HCT116 (cell line): ENCODE data around the gene CKB. TPM values are rescaled to one million over a fixed set of nuclear protein-coding genes. Genes with fewer than 3 reads are reported as not detected.

Experiments used
- ATAC-seq: fragments of 200-7000 bp; cut with Tn5 transposase; 2 replicates; pipeline ENCODE4 v1.9.1; 2020; ENCODE audit warnings: mild to moderate bottlenecking, moderate library complexity
- BruUV-seq: library from RNA; stranded (reverse); fragments of 400-500 nt; replicated peaks from 2 replicates; lab custom pipeline; 2021; lab: Mats Ljungman, UMichigan
- CTCF ChIA-PET: fragments of 300-600 bp; sonication (Branson Sonifier 250); formaldehyde crosslinking; loops from one replicate; lab custom pipeline; 2021; ENCODE audit warnings: antibody characterized with exemption; lab: Charles Lee
- POLR2A ChIA-PET: fragments of 300-600, 350-600 bp; sonication (Branson Sonifier 250); formaldehyde crosslinking; loops from one replicate; lab custom pipeline; 2021; ENCODE audit warnings: antibody characterized with exemption; lab: Charles Lee
- RAD21 ChIA-PET, 2 experiments: fragments of 300-600 bp; sonication (Branson Sonifier 250); formaldehyde crosslinking; loops; one replicate each; lab custom pipeline; 2023; ENCODE audit warnings: low total read pairs in 2 of 2; ENCODE audit not compliant: uncharacterized antibody in 2 of 2, unreplicated experiment in 2 of 2, low non-redundant PET in 1 of 2; lab: Charles Lee
- DNase-seq: peaks from one replicate; pipeline ENCODE4 v3.0.0-alpha.2; 2010; ENCODE audit warnings: low read depth, low spot score
- H2AFZ ChIP-seq: fragments of 200-600 bp; shearing (Covaris generic), sonication (generic); 2 replicates; pipeline ENCODE4 v1.6.1; 2017; ENCODE audit warnings: low read depth, mixed run types, mixed read lengths, antibody characterized with exemption, low read length; ENCODE audit not compliant: poor library complexity, severe bottlenecking
- H3K27ac ChIP-seq: 2 replicates; pipeline ENCODE4 v1.5.1; 2012; ENCODE audit warnings: low read depth, low read length
- H3K27me3 ChIP-seq: fragments of 200-600 bp; sonication (generic); 2 replicates; pipeline ENCODE4 v1.6.1; 2016; ENCODE audit warnings: mixed run types, low read length, mixed read lengths; ENCODE audit not compliant: insufficient read depth
- H3K36me3 ChIP-seq, 2 experiments: fragments of 200-500 bp in 1 of 2; fragments of 200-600 bp in 1 of 2; sonication (Bioruptor generic) in 1 of 2; sonication (generic) in 1 of 2; 2 replicates each; pipeline versions ENCODE4 v1.5.1 to v1.6.1; 2014 to 2016; ENCODE audit warnings: low read length in 2 of 2, inconsistent platforms in 1 of 2, mixed read lengths in 1 of 2, mixed run types in 1 of 2; ENCODE audit not compliant: insufficient read depth in 2 of 2, control insufficient read depth in 1 of 2
- H3K4me1 ChIP-seq, 2 experiments: fragments of 200-600 bp in 1 of 2; sonication (generic) in 1 of 2; 2 replicates each; pipeline versions ENCODE4 v1.5.1 to v1.6.1; 2012 to 2017; ENCODE audit warnings: low read length in 2 of 2, inconsistent platforms in 1 of 2, mild to moderate bottlenecking in 1 of 2, mixed read lengths in 1 of 2, mixed run types in 1 of 2, moderate library complexity in 1 of 2; ENCODE audit not compliant: insufficient read depth in 2 of 2, control insufficient read depth in 1 of 2
- H3K4me2 ChIP-seq: fragments of 200-600 bp; sonication (generic); 2 replicates; pipeline ENCODE4 v1.6.1; 2017; ENCODE audit warnings: mixed run types, low read length, mixed read lengths
- H3K4me3 ChIP-seq, 2 experiments: fragments of 200-600 bp in 1 of 2; sonication (generic) in 1 of 2; replicated peaks in 1 of 2; 2 replicates each; pipeline ENCODE4 v1.5.1; 2011 to 2016; ENCODE audit warnings: low read length in 2 of 2, control low read depth in 1 of 2, low read depth in 1 of 2, mild to moderate bottlenecking in 1 of 2, mixed read lengths in 1 of 2, mixed run types in 1 of 2
- H3K79me2 ChIP-seq: fragments of 200-600 bp; sonication (generic); 2 replicates; pipeline ENCODE4 v1.6.1; 2017; ENCODE audit warnings: mild to moderate bottlenecking, mixed run types, low read length, moderate library complexity, mixed read lengths; ENCODE audit not compliant: insufficient read depth
- H3K9ac ChIP-seq: fragments of 200-600 bp; sonication (generic); 2 replicates; pipeline ENCODE4 v1.6.1; 2016; ENCODE audit warnings: low read length, mixed read lengths
- H3K9me2 ChIP-seq: fragments of 200-600 bp; sonication (generic), shearing (Covaris generic); 2 replicates; pipeline ENCODE4 v1.6.1; 2017; ENCODE audit warnings: mixed run types, mild to moderate bottlenecking, moderate library complexity; ENCODE audit not compliant: insufficient read depth
- H3K9me3 ChIP-seq, 2 experiments: fragments of 200-500 bp in 1 of 2; fragments of 200-600 bp in 1 of 2; sonication (Bioruptor generic) in 1 of 2; sonication (generic) in 1 of 2; 2 replicates each; pipeline ENCODE4 v1.6.1; 2014 to 2017; ENCODE audit warnings: low read length in 2 of 2, mixed read lengths in 2 of 2, inconsistent platforms in 1 of 2, low read depth in 1 of 2, mild to moderate bottlenecking in 1 of 2, mixed run types in 1 of 2, moderate library complexity in 1 of 2; ENCODE audit not compliant: control insufficient read depth in 1 of 2, insufficient read depth in 1 of 2
- H4K20me1 ChIP-seq: fragments of 200-600 bp; sonication (generic), shearing (Covaris generic); 2 replicates; pipeline ENCODE4 v1.6.1; 2017; ENCODE audit warnings: mixed run types, mild to moderate bottlenecking, moderate library complexity; ENCODE audit not compliant: insufficient read depth
- ATF3 ChIP-seq: IDR thresholded peaks from 2 replicates; pipeline ENCODE4 v1.6.1; 2012
- EZH2 ChIP-seq: fragments of 200-600 bp; sonication (generic); IDR thresholded peaks from 2 replicates; pipeline ENCODE4 v1.6.1; 2017; ENCODE audit warnings: antibody characterized with exemption, mixed run types
- ZFX ChIP-seq: fragments of 450-650 bp; IDR thresholded peaks from 2 replicates; pipeline ENCODE4 v1.6.1; 2017
- intact Hi-C: fragments of 100-400 bp; cut with micrococcal nuclease; formaldehyde crosslinking; loops from 2 replicates; pipeline ENCODE4 v1.10.0; 2022
- total RNA-seq: library from RNA; stranded (reverse); gene quantifications from one replicate; pipeline ENCODE4 v1.2.1, GENCODE V29; 2021; ENCODE audit not compliant: unreplicated experiment
- TF ChIP-seq, protein P1 (sequence below), 3 experiments: fragments of 200-600 bp in 1 of 3; sonication (generic) in 1 of 3; IDR thresholded peaks in 2 of 3; conservative IDR thresholded peaks in 1 of 3; 2 replicates each; pipeline ENCODE4 v1.5.1; 2012 to 2017; ENCODE audit warnings: low read depth in 2 of 3, low read length in 2 of 3, antibody characterized with exemption in 1 of 3, borderline replicate concordance in 1 of 3, control low read depth in 1 of 3, mild to moderate bottlenecking in 1 of 3, mixed read lengths in 1 of 3, mixed run types in 1 of 3, moderate library complexity in 1 of 3; ENCODE audit not compliant: insufficient read depth in 1 of 3
- TF ChIP-seq, protein P2 (sequence below): IDR thresholded peaks from 2 replicates; pipeline ENCODE4 v1.6.1; 2012; ENCODE audit warnings: low read depth

The CKB gene
- total RNA-seq, 1 experiment from 2014 or later = 605 TPM

GRCh38 chr14:103504991-103505565, 17.6 kb downstream of the CKB start:
- POLR2A ChIA-PET = no interaction called here
- H3K9me2 ChIP-seq = no peaks in the 10 kb centered on the region

More at GRCh38 chr14:103504991-103505565, 17.6 kb downstream of the CKB start:
- no TSS peak for BruUV-seq
- DNase-seq (no peak), ATAC-seq (peak; percentile 59; the same call in 1 of the 2 replicates)
- Histone ChIP-seq H3K27ac (no peak overlapping the region), H3K4me2 (no peak overlapping the region), H3K9me3 (no peaks in the 10 kb centered on the region), H3K36me3 (peaks cover 23 to 33% of the 10 kb centered on the region in 2 experiments), H3K4me1 (no peaks in the 10 kb centered on the region), H3K79me2 (peaks cover 15% of the 10 kb centered on the region), H4K20me1 (no peaks in the 10 kb centered on the region; the same call in 1 of the 2 replicates), H3K27me3 (no peaks in the 10 kb centered on the region), H3K4me3 (no peak overlapping the region), H3K9ac (no peak overlapping the region), H2AFZ (no peak overlapping the region)
- intact Hi-C loops = no loop called here
- TF ChIP-seq, protein P1, sequence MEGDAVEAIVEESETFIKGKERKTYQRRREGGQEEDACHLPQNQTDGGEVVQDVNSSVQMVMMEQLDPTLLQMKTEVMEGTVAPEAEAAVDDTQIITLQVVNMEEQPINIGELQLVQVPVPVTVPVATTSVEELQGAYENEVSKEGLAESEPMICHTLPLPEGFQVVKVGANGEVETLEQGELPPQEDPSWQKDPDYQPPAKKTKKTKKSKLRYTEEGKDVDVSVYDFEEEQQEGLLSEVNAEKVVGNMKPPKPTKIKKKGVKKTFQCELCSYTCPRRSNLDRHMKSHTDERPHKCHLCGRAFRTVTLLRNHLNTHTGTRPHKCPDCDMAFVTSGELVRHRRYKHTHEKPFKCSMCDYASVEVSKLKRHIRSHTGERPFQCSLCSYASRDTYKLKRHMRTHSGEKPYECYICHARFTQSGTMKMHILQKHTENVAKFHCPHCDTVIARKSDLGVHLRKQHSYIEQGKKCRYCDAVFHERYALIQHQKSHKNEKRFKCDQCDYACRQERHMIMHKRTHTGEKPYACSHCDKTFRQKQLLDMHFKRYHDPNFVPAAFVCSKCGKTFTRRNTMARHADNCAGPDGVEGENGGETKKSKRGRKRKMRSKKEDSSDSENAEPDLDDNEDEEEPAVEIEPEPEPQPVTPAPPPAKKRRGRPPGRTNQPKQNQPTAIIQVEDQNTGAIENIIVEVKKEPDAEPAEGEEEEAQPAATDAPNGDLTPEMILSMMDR (IDR thresholded peaks at IDR 0.05 in 2 of 3, conservative IDR thresholded peaks at IDR 0.05 in 1 of 3; ENCODE audit: borderline replicate concordance in 1 of 3, insufficient read depth in 1 of 3, low read depth in 2 of 3, low read length in 2 of 3) = peak in 1 of 3 experiments; percentile 33; a peak in 2 of 6 replicates
- TF ChIP-seq, protein P2, sequence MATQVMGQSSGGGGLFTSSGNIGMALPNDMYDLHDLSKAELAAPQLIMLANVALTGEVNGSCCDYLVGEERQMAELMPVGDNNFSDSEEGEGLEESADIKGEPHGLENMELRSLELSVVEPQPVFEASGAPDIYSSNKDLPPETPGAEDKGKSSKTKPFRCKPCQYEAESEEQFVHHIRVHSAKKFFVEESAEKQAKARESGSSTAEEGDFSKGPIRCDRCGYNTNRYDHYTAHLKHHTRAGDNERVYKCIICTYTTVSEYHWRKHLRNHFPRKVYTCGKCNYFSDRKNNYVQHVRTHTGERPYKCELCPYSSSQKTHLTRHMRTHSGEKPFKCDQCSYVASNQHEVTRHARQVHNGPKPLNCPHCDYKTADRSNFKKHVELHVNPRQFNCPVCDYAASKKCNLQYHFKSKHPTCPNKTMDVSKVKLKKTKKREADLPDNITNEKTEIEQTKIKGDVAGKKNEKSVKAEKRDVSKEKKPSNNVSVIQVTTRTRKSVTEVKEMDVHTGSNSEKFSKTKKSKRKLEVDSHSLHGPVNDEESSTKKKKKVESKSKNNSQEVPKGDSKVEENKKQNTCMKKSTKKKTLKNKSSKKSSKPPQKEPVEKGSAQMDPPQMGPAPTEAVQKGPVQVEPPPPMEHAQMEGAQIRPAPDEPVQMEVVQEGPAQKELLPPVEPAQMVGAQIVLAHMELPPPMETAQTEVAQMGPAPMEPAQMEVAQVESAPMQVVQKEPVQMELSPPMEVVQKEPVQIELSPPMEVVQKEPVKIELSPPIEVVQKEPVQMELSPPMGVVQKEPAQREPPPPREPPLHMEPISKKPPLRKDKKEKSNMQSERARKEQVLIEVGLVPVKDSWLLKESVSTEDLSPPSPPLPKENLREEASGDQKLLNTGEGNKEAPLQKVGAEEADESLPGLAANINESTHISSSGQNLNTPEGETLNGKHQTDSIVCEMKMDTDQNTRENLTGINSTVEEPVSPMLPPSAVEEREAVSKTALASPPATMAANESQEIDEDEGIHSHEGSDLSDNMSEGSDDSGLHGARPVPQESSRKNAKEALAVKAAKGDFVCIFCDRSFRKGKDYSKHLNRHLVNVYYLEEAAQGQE = no peak
- TF ChIP-seq ZFX = no peak
- no peak for TF ChIP-seq EZH2
- no peak for TF ChIP-seq ATF3
- CTCF ChIA-PET = interaction anchor here (0.9 kb wide), 1 partner anchor 14 kb away, joined by 4 read pairs; no protein-coding TSS in a partner anchor
- RAD21 ChIA-PET = no interaction called here
